Fibroblast of skin of abdomen (primary cell): ENCODE results near the gene ADAMTS1. TPM values are rescaled to one million over a fixed set of nuclear protein-coding genes. Genes with fewer than 3 reads are reported as not detected.
"Not testable (repeated sequence)": the region's sequence is repeated elsewhere in the genome, so short reads cannot be mapped to it uniquely, and the experiment has no call there.

Experiments
- DNase-seq: peaks from one replicate; pipeline ENCODE4 v3.0.0-alpha.2; 2013
- polyA plus RNA-seq, 2 experiments: library from polyadenylated mRNA; unstranded; fragments of 120-200 nt; gene quantifications; one replicate each; pipeline ENCODE4 v1.2.1, GENCODE V29; 2013; ENCODE audit not compliant: insufficient read length in 2 of 2

The ADAMTS1 gene
- 42.0 TPM for polyA plus RNA-seq (2013, experiment 1 of 2; ENCODE audit: insufficient read length)
- polyA plus RNA-seq (2013, experiment 2 of 2; ENCODE audit: insufficient read length), result 38.1 TPM

GRCh38 chr21:26845066-26845758 lies at the start of gene ADAMTS1:
ADAMTS1 (minus strand) TSS chr21:26845409; CDS start chr21:26844954, 455 bp downstream.
- DNase-seq, result peak; percentile 93

- DNase-seq, result no peak
Measured at GRCh38 chr21:26892151-26892550, 46.9 kb upstream of the ADAMTS1 start.

- no peak for DNase-seq
Measured at GRCh38 chr21:26888931-26889330, 43.7 kb upstream of the ADAMTS1 start.

- DNase-seq, result peak; percentile 76
Measured at GRCh38 chr21:26888256-26888655, 43.0 kb upstream of the ADAMTS1 start.

- no peak for DNase-seq
Measured at GRCh38 chr21:26887251-26887650, 42.0 kb upstream of the ADAMTS1 start.

GRCh38 chr21:26884436-26884835 lies 39.2 kb upstream of the ADAMTS1 start:
- no peak for DNase-seq

GRCh38 chr21:26883768-26884167 lies 38.6 kb upstream of the ADAMTS1 start:
- DNase-seq, result no peak

GRCh38 chr21:26881504-26882228 lies 36.5 kb upstream of the ADAMTS1 start:
- DNase-seq, result peak; percentile 24

- DNase-seq, result peak; percentile 12
Measured at GRCh38 chr21:26877018-26877417, 31.8 kb upstream of the ADAMTS1 start.

GRCh38 chr21:26874347-26874746 lies 29.1 kb upstream of the ADAMTS1 start:
- DNase-seq, result no peak

- DNase-seq, result no peak
Measured at GRCh38 chr21:26865857-26866256, 20.6 kb upstream of the ADAMTS1 start.

- not testable (repeated sequence) for DNase-seq
Measured at GRCh38 chr21:26856871-26857350, 11.7 kb upstream of the ADAMTS1 start.

- DNase-seq, result not testable (repeated sequence)
Measured at GRCh38 chr21:26854695-26855094, 9.5 kb upstream of the ADAMTS1 start.

- DNase-seq, result no peak
Measured at GRCh38 chr21:26852423-26852822, 7.2 kb upstream of the ADAMTS1 start.

- DNase-seq, result no peak
Measured at GRCh38 chr21:26851109-26851944, 6.1 kb upstream of the ADAMTS1 start.

GRCh38 chr21:26850116-26850643 lies 5.0 kb upstream of the ADAMTS1 start:
- DNase-seq, result peak; percentile 49

GRCh38 chr21:26849428-26850115 lies 4.4 kb upstream of the ADAMTS1 start:
- peak; percentile 64 for DNase-seq

GRCh38 chr21:26847921-26848320 lies 2.7 kb upstream of the ADAMTS1 start:
- DNase-seq, result no peak

GRCh38 chr21:26847002-26847401 lies 1.8 kb upstream of the ADAMTS1 start:
- DNase-seq, result no peak

GRCh38 chr21:26846036-26846931 lies 1.1 kb upstream of the ADAMTS1 start:
- DNase-seq, result peak; percentile 79

GRCh38 chr21:26845759-26846035 lies 488 bp upstream of the ADAMTS1 start:
- no peak for DNase-seq
